GM21619 (cell line): ENCODE measurements around the gene TMEM259.

Source experiments
- ATAC-seq: cut with Tn5 transposase; IDR thresholded peaks from one replicate; pipeline ENCODE4 v1.9.1; 2021; ENCODE audit not compliant: unreplicated experiment

The TMEM259 gene

DNA sequence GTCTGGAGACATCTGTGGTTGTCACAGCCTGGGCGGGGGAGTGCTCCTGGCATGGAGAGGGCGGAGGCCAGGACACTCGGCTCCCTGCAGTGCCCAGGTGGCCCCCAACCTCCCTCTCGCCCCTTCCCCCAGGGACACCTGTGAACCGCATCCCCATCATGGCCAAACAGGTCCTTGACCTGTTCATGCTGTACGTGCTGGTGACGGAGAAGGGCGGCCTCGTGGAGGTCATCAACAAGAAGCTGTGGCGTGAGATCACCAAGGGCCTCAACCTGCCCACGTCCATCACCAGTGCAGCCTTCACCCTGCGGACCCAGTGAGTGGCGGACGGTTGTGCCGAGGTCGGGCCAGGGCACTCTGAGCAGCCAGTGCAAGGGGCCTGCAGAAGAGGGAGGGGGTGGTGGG lies 56.8 kb downstream of the TMEM259 start:
- no peak for ATAC-seq

DNA sequence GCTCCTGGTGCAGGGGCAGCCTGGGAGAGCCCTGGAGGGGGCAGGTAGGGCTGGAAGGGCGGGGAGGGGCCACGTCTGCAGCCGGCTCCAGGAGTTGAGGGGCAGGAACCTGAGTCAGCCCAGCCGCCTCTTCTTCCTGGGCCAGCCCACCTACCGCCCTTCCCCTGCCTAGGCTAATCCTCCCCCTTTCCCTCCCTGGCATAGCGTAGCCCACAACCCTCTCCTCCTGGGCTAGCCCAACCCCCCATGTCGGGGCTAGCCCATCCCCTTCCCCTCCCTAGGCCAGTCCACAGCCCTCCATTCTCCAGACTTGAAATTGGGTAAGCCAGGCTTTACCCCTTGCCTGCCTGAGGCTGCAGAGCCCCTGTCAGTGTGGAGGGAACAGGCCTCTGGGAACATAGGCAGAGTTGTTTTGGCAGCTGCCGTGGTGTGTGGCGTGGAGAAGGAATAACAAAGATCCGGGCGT lies 57.4 kb downstream of the TMEM259 start:
- ATAC-seq: no peak

DNA sequence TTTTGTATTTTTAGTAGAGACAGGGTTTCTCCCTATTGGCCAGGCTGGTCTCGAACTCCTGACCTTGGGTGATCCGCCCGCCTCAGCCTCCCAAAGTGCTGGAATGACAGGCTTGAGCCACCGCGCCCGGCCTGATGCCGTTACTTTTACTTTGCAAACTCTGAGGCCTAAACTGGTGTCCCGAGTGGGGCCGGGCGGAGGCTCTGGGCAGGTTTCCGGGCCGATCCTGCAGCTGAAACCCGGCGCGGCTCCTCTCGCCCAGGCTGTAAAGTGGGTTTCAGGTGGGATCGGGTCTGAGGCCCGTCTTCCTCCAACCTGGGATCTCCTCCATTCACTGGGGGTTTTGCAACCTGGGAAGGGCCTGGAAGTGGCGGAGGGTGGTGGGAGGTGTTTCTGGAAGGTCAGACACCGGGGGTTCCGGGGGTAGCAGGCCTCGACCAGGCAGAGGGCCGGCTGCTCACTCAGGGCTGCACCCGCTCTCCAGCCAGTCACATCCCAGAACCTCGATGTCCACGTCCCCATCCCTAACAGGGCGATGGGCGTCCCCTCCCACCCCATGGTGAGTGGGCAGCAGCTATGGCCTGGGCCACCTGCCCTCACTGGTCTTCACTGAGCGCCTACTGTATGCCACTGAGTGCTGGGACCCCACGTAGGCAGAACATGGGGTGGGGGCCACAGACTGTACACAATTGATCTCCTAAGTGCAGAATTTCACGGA lies 58.1 kb downstream of the TMEM259 start:
- ATAC-seq: no peak

DNA sequence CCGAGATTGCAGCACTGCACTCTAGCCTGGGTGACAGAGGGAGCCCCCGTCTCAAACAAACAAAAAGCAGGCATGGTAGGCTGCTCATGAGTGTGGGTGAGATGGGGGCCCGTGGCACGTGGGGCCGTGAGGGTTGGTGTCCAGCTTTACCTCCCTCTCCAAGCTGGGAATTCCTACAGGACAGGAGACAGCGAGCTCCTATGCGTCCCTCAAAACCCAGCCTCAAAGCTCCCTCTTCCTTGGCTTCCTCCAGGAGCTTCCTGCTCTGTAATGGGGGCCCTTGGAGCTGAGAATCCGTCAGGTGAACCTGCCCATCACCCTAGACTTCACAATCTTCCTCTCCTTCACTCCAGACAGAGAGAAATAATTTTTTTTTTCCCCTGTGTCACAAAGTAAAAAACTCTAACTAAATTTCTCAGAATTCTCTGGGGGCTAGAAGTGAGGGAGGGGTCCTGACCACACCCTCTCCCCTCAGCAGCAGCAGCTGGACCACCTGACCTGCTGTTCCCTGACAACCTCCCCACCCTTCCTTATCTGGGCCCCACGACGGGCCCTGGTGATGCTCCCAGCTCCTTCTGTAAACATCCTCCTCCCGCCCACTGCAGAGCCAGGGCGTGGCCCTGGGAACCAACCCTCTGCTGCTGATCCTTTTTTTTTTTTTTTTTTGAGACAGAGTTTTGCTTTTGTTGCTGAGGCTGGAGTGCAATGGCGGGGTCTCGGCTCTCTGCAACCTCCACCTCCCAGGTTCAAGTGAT lies 58.9 kb downstream of the TMEM259 start:
- ATAC-seq: no peak

DNA sequence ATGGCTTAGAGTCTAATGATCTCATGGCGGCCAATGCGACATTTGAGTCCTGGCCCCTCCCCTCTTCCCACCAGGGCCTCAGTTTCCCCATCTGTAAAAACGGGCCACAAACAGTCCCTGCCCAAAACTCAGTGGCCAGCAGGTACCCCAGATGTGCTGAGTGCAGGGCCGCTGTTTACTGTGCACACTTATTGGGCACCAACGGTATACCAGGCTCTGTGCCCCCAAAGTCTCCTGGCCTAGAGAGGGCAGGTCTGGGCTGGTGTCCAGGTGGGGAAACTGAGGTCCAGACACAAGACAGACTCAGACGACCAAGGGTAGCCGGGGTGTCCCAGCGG lies 60.4 kb downstream of the TMEM259 start:
- ATAC-seq: no peak

DNA sequence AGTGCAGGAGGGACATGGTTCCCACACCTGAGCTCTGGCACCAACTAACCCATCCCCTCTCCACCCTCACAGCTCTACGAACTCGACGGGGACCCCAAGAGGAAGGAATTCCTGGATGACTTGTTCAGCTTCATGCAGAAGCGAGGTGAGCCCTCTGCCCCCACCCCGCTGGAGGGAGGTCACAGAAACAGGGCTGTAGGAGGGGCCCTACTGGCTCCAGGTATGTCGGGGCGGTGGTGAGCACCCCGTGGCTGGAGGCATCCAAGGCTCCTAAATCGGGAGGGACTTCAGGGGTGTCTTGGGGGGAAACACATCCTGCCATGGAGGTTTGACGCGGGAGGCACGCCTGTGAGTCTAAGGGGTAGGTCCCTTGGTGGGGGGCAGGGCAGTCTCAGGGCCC lies 60.9 kb downstream of the TMEM259 start:
- no peak for ATAC-seq
